MM.1S (cell line): ENCODE data around the gene TFAP2E.

ENCODE experiments used
- CTCF ChIP-seq: fragments of 300-600 bp; sonication (generic); IDR thresholded peaks from 2 replicates; pipeline ENCODE4 v1.5.1; 2016; ENCODE audit warnings: antibody characterized with exemption, low read length, mixed read lengths
- EZH2 ChIP-seq: fragments of 300-600 bp; sonication (generic); optimal IDR thresholded peaks from 2 replicates; pipeline ENCODE3; 2017; ENCODE audit warnings: low read depth, mild to moderate bottlenecking, antibody characterized with exemption, low read length, mixed read lengths
- EZH2phosphoT487 ChIP-seq: fragments of 300-600 bp; sonication (generic); IDR thresholded peaks from 2 replicates; pipeline ENCODE4 v1.6.1; 2018; ENCODE audit warnings: antibody characterized with exemption, low read length

- TF ChIP-seq CTCF (no peak), EZH2 (no peak), EZH2phosphoT487 (no peak)
These were observed 13.7 kb upstream of the TFAP2E start for GRCh38 chr1:35559317-35559944.
